GM21717 (cell line): ENCODE data around the gene EIF1.
"Not testable (repeated sequence)": the region's sequence is repeated elsewhere in the genome, so short reads cannot be mapped to it uniquely, and the experiment has no call there.

Experiments used
- ATAC-seq: cut with Tn5 transposase; IDR thresholded peaks from one replicate; pipeline ENCODE4 v1.9.1; 2021; ENCODE audit warnings: mild to moderate bottlenecking, moderate library complexity; ENCODE audit not compliant: unreplicated experiment

The EIF1 gene

GRCh38 chr17:41697122-41697962 is 8.7 kb downstream of the EIF1 start:
- no peak for ATAC-seq

GRCh38 chr17:41700843-41701242 is 12.2 kb downstream of the EIF1 start:
- ATAC-seq, result not testable (repeated sequence)

- no peak for ATAC-seq
Observed at GRCh38 chr17:41702712-41703111, 14.0 kb downstream of the EIF1 start.

- ATAC-seq, result no peak
Observed at GRCh38 chr17:41705271-41705991, 16.7 kb downstream of the EIF1 start.

- ATAC-seq, result no peak
Observed at GRCh38 chr17:41707803-41708669, 19.4 kb downstream of the EIF1 start.

- ATAC-seq, result no peak
Observed at GRCh38 chr17:41710472-41711090, 21.9 kb downstream of the EIF1 start.

GRCh38 chr17:41711669-41712400 is 23.1 kb downstream of the EIF1 start, which contains the start of gene GAST:
Gene GAST (plus strand): TSS chr17:41712331. CDS start chr17:41715437, 3,106 bp downstream.
- no peak for ATAC-seq

- ATAC-seq, result no peak
Observed at GRCh38 chr17:41717408-41718286, 29.0 kb downstream of the EIF1 start.

GRCh38 chr17:41718287-41718645 is 29.6 kb downstream of the EIF1 start:
- no peak for ATAC-seq

GRCh38 chr17:41722231-41722630 is 33.5 kb downstream of the EIF1 start:
- ATAC-seq, result no peak

GRCh38 chr17:41723801-41724475 is 35.3 kb downstream of the EIF1 start:
- no peak for ATAC-seq

- ATAC-seq, result no peak
Observed at GRCh38 chr17:41724476-41725050, 35.9 kb downstream of the EIF1 start.

GRCh38 chr17:41725134-41725533 is 36.4 kb downstream of the EIF1 start:
- ATAC-seq, result no peak

GRCh38 chr17:41728056-41728455 is 39.4 kb downstream of the EIF1 start:
- no peak for ATAC-seq

- ATAC-seq, result no peak
Observed at GRCh38 chr17:41730479-41730878, 41.8 kb downstream of the EIF1 start.

- ATAC-seq, result no peak
Observed at GRCh38 chr17:41731836-41732235, 43.2 kb downstream of the EIF1 start.

- ATAC-seq, result no peak
Observed at GRCh38 chr17:41733348-41734138, 44.9 kb downstream of the EIF1 start.
